ENCODE data around the gene CDK14.

GRCh38 chr7:91080351-91080750 is 484.2 kb downstream of the CDK14 start:
- no peak for TF ChIP-seq CTCF (IDR thresholded peaks at IDR 0.05 in 2 of 3, conservative IDR thresholded peaks at IDR 0.05 in 1 of 3; ENCODE audit: control insufficient read depth in 2 of 3, extremely low read depth in 1 of 3, insufficient read depth in 1 of 3, low read depth in 3 of 3, low read length in 3 of 3)
- no peak for TF ChIP-seq REST (IDR thresholded peaks at IDR 0.05; ENCODE audit: low read depth, low read length)
- no peak for TF ChIP-seq CREB1 (IDR thresholded peaks at IDR 0.05; ENCODE audit: low read depth)
- TF ChIP-seq NFYB (IDR thresholded peaks at IDR 0.05; ENCODE audit: insufficient read depth, low read depth, low read length): no peak
- no peak for TF ChIP-seq PKNOX1 (IDR thresholded peaks at IDR 0.05)

Measured in GM12878 (cell line).